CD14-positive monocyte (primary cell): ENCODE measurements around the gene MOCOS. TPM values are rescaled to one million over a fixed set of nuclear protein-coding genes. Genes with fewer than 3 reads are reported as not detected.

Source experiments
- DNase-seq, 3 donors: peaks; one replicate each; pipeline ENCODE4 v3.0.0-alpha.2; 2011 to 2022
- H2AFZ ChIP-seq: 2 replicates; pipeline ENCODE4 v1.6.0; 2012; ENCODE audit warnings: mild to moderate bottlenecking, low read depth, low read length, inconsistent platforms; ENCODE audit not compliant: insufficient read depth, poor library complexity, severe bottlenecking
- H3K27ac ChIP-seq, 2 donors: 1 replicate in 1 of 2; 2 replicates in 1 of 2; pipeline ENCODE4 v1.5.1; 2012 to 2013; ENCODE audit warnings: low read length in 2 of 2, control low read depth in 1 of 2, inconsistent platforms in 1 of 2, low read depth in 1 of 2, mild to moderate bottlenecking in 1 of 2
- H3K27me3 ChIP-seq, 2 donors: one replicate each; pipeline versions ENCODE4 v1.6.0 to v1.6.1; 2011 to 2013; ENCODE audit warnings: low read length in 2 of 2; ENCODE audit not compliant: control insufficient read depth in 2 of 2, insufficient read depth in 2 of 2
- H3K36me3 ChIP-seq, 2 donors: replicated peaks in 1 of 2; 1 replicate in 1 of 2; 2 replicates in 1 of 2; pipeline versions ENCODE4 v1.5.1 to v1.6.1; 2012 to 2013; ENCODE audit warnings: low read length in 2 of 2, control low read depth in 1 of 2, inconsistent platforms in 1 of 2, mild to moderate bottlenecking in 1 of 2; ENCODE audit not compliant: insufficient read depth in 2 of 2, control insufficient read depth in 1 of 2
- H3K4me1 ChIP-seq, 2 donors: 1 replicate in 1 of 2; 2 replicates in 1 of 2; pipeline versions ENCODE4 v1.5.1 to v1.6.1; 2012 to 2013; ENCODE audit warnings: low read length in 2 of 2, control low read depth in 1 of 2, inconsistent platforms in 1 of 2, mild to moderate bottlenecking in 1 of 2, moderate library complexity in 1 of 2; ENCODE audit not compliant: insufficient read depth in 2 of 2, control insufficient read depth in 1 of 2
- H3K4me2 ChIP-seq: replicated peaks from 2 replicates; pipeline ENCODE3; 2012; ENCODE audit warnings: low read length, moderate library complexity, mild to moderate bottlenecking; ENCODE audit not compliant: poor library complexity, severe bottlenecking; ENCODE audit errors: extremely low read depth
- H3K4me3 ChIP-seq, 3 experiments: fragments of 200-600 bp in 1 of 3; sonication (generic) in 1 of 3; replicated peaks in 1 of 3; 1 replicate in 2 of 3; 2 replicates in 1 of 3; pipeline ENCODE4 v1.5.1; 2011 to 2013; ENCODE audit warnings: low read length in 3 of 3, mild to moderate bottlenecking in 3 of 3, control low read depth in 2 of 3, low read depth in 2 of 3, inconsistent platforms in 1 of 3, moderate library complexity in 1 of 3
- H3K79me2 ChIP-seq: 2 replicates; pipeline ENCODE4 v1.6.0; 2012; ENCODE audit warnings: mild to moderate bottlenecking, control low read depth, inconsistent platforms, low read length, moderate library complexity; ENCODE audit not compliant: insufficient read depth
- H3K9ac ChIP-seq: 2 replicates; pipeline ENCODE4 v1.6.0; 2017; ENCODE audit warnings: low read length, mild to moderate bottlenecking; ENCODE audit not compliant: insufficient read depth, poor library complexity, severe bottlenecking
- H3K9me3 ChIP-seq, 2 donors: replicated peaks in 1 of 2; 1 replicate in 1 of 2; 2 replicates in 1 of 2; pipeline versions ENCODE4 v1.5.1 to v1.6.1; 2012 to 2013; ENCODE audit warnings: low read length in 2 of 2, control low read depth in 1 of 2; ENCODE audit not compliant: control insufficient read depth in 1 of 2, insufficient read depth in 1 of 2
- H4K20me1 ChIP-seq: 2 replicates; pipeline ENCODE4 v1.6.0; 2012; ENCODE audit warnings: mild to moderate bottlenecking, low read length, control low read depth, moderate library complexity; ENCODE audit not compliant: insufficient read depth
- H3K27ac Mint-ChIP-seq, 7 donors: one replicate each; pipeline ENCODE4 v1.8.0; 2020; ENCODE audit warnings: mild to moderate bottlenecking in 7 of 7, mixed read lengths in 7 of 7, moderate library complexity in 6 of 7, inconsistent platforms in 2 of 7
- H3K27me3 Mint-ChIP-seq, 3 donors: one replicate each; pipeline ENCODE4 v1.8.0; 2021 to 2022; ENCODE audit warnings: low read depth in 3 of 3, mild to moderate bottlenecking in 3 of 3, mixed read lengths in 3 of 3, moderate library complexity in 3 of 3, inconsistent platforms in 1 of 3
- H3K36me3 Mint-ChIP-seq, 2 donors: one replicate each; pipeline ENCODE4 v1.8.0; 2020; ENCODE audit warnings: mixed read lengths in 2 of 2, inconsistent platforms in 1 of 2, mild to moderate bottlenecking in 1 of 2
- H3K4me1 Mint-ChIP-seq: one replicate; pipeline ENCODE4 v1.8.0; 2020; ENCODE audit warnings: mild to moderate bottlenecking, mixed read lengths
- H3K4me3 Mint-ChIP-seq, 2 donors: one replicate each; pipeline ENCODE4 v1.8.0; 2020; ENCODE audit warnings: mild to moderate bottlenecking in 2 of 2, mixed read lengths in 2 of 2, moderate library complexity in 1 of 2
- H3K9me3 Mint-ChIP-seq, 7 donors: one replicate each; pipeline ENCODE4 v1.8.0; 2020 to 2022; ENCODE audit warnings: mixed read lengths in 7 of 7, mild to moderate bottlenecking in 6 of 7, moderate library complexity in 6 of 7, inconsistent platforms in 2 of 7
- WGBS: methylation state at CpG from one replicate; pipeline ENCODE4 v1.1.5; 2013; ENCODE audit warnings: missing lambda C conversion rate; ENCODE audit not compliant: insufficient coverage; 5-methylcytosine and 5-hydroxymethylcytosine counted together
- intact Hi-C, 2 donors: fragments of 100-400 bp; cut with micrococcal nuclease; formaldehyde crosslinking; loops; one replicate each; pipeline versions ENCODE4 v1.15.0 to v1.15.1; 2023
- polyA plus RNA-seq, 3 donors: library from polyadenylated mRNA; depleted of rRNA in 1 of 3; unstranded in 2 of 3; stranded (reverse) in 1 of 3; fragments of 300-500 nt in 2 of 3; fragments of >200 nt in 1 of 3; fragmentation: Illumina TruSeq in 2 of 3; gene quantifications; 1 replicate in 2 of 3; 2 replicates in 1 of 3; pipeline ENCODE4 v1.2.3, GENCODE V29; 2012 to 2021
- TF ChIP-seq, protein P1 (sequence below): fragments of 200-600 bp; IDR thresholded peaks from one replicate; pipeline ENCODE4 v1.8.0; 2022; ENCODE audit warnings: antibody characterized with exemption, mild to moderate bottlenecking

The MOCOS gene
- polyA plus RNA-seq, 3 donors: 0.03 to 0.05 TPM; not detected in 1

DNA sequence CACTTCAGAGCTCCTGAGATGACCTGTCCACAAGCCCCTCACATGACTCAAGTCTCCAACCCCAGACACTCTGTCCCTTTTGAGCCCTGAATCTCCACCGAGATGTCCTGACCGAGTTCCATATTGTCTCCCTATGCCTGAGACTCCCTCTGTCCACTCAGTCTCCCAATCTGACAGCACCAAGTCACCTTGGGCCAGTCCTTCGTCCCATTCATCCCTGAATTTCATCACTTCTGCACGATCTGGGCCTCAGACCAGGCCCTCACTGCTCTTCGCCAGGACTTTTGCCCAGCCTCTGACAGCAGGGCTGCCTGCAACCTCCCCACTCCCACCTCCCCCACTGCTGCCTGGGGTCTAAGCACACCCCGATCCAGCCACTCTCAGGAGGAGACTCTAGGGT lies 4.3 kb upstream of the MOCOS start:
- Histone ChIP-seq H3K4me1 (peaks cover 25 to 32% of the 10 kb centered on the region in 2 donors), H3K36me3 (peaks cover 0 to under 1% of the 10 kb centered on the region in 2 donors), H3K27ac (no peak overlapping the region), H3K79me2 (no peaks in the 10 kb centered on the region), H2AFZ (no peak overlapping the region), H3K4me3 (no peak overlapping the region), H4K20me1 (no peaks in the 10 kb centered on the region), H3K9ac (no peak overlapping the region), H3K4me2 (no peak overlapping the region), H3K9me3 (peaks cover 0 to 5% of the 10 kb centered on the region in 2 donors), H3K27me3 (peaks cover 6 to 26% of the 10 kb centered on the region in 2 donors)
- Mint-ChIP-seq H3K4me1 (peaks cover 31% of the 10 kb centered on the region), H3K4me3 (no peak overlapping the region), H3K27me3 (peaks cover 20 to 44% (median 29%) of the 10 kb centered on the region in 3 donors), H3K9me3 (no peaks in the 10 kb centered on the region), H3K27ac (no peak overlapping the region), H3K36me3 (peaks cover 0 to 4% of the 10 kb centered on the region in 2 donors)
- WGBS: 94% methylated on average over 6 of the region's 6 CpGs
- intact Hi-C loops: no loop called here
- TF ChIP-seq, protein P1, sequence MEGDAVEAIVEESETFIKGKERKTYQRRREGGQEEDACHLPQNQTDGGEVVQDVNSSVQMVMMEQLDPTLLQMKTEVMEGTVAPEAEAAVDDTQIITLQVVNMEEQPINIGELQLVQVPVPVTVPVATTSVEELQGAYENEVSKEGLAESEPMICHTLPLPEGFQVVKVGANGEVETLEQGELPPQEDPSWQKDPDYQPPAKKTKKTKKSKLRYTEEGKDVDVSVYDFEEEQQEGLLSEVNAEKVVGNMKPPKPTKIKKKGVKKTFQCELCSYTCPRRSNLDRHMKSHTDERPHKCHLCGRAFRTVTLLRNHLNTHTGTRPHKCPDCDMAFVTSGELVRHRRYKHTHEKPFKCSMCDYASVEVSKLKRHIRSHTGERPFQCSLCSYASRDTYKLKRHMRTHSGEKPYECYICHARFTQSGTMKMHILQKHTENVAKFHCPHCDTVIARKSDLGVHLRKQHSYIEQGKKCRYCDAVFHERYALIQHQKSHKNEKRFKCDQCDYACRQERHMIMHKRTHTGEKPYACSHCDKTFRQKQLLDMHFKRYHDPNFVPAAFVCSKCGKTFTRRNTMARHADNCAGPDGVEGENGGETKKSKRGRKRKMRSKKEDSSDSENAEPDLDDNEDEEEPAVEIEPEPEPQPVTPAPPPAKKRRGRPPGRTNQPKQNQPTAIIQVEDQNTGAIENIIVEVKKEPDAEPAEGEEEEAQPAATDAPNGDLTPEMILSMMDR: no peak
- DNase-seq: no peak

DNA sequence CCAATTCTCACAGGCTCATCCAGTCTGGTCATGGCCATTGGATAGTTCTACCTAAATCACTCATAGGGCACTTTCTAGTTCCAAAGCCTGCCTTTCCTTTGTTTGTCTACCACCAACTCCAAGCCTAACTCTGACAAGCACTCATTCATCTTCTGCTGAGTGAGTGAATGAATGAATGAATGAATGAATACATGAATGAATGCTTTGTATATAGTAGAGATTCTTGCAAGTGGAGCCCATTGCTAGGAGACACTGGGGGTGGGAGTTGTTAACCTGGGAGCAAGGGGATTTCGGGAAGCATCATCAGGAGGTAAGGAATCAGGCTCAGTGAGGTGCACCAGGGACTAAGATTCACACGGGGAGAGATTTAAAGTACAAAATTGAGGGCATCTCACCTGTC lies 3.3 kb upstream of the MOCOS start:
- H3K9me3 ChIP-seq: peaks cover 0 to 9% of the 10 kb centered on the region in 2 donors
- H3K4me3 Mint-ChIP-seq: no peak overlapping the region
- H3K27me3 Mint-ChIP-seq: peaks cover 29 to 53% (median 37%) of the 10 kb centered on the region in 3 donors
- no peak overlapping the region for H3K4me2 ChIP-seq
- peaks cover 8 to 36% of the 10 kb centered on the region in 2 donors for H3K27me3 ChIP-seq
- no peak for DNase-seq
- TF ChIP-seq, protein P1: no peak
- no peaks in the 10 kb centered on the region for H4K20me1 ChIP-seq
- H3K4me1 Mint-ChIP-seq: peaks cover 32% of the 10 kb centered on the region
- no peak overlapping the region for H3K9ac ChIP-seq
- H3K27ac Mint-ChIP-seq: no peak overlapping the region
- H3K4me1 ChIP-seq: peaks cover 26 to 32% of the 10 kb centered on the region in 2 donors
- H3K9me3 Mint-ChIP-seq: peaks cover 0 to 4% (median 0%) of the 10 kb centered on the region in 7 donors
- H3K36me3 ChIP-seq: no peaks in the 10 kb centered on the region
- intact Hi-C loops: no loop called here
- H3K27ac ChIP-seq: no peak overlapping the region
- WGBS: 100% methylated on average over 1 of the region's 2 CpGs
- H3K79me2 ChIP-seq: no peaks in the 10 kb centered on the region
- no peak overlapping the region for H3K4me3 ChIP-seq
- no peak overlapping the region for H2AFZ ChIP-seq
- H3K36me3 Mint-ChIP-seq: peaks cover 0 to 4% of the 10 kb centered on the region in 2 donors
